ENCODE results near the gene POC1A.

The POC1A gene

DNA sequence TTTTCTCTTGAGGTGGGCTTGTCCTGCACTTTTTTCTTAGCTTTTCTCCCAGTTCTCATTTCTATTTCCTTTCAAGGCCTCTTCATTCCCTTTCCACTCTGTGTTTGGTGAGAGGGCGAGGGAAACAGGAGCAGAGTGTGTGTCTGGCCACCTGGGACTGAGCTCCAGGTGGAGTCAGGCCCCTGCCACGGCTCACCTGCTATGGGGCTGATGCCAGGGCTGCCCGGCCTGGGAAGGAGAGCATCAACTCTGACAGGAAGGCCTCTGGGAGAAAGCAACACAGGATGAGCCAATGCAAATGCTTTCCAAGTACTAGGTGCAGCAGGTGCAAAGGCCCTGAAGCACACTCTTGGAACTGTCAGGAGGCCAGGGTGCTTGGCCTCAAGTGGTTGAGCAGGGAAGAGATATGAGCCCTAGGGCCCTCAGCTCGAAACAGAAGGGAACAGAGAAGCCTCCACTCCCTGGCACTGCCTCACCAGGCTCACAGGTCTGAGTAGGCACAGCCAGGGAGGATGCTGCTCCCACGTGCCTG is 70.6 kb downstream of the POC1A start:
- DNase-seq = no peak

DNA sequence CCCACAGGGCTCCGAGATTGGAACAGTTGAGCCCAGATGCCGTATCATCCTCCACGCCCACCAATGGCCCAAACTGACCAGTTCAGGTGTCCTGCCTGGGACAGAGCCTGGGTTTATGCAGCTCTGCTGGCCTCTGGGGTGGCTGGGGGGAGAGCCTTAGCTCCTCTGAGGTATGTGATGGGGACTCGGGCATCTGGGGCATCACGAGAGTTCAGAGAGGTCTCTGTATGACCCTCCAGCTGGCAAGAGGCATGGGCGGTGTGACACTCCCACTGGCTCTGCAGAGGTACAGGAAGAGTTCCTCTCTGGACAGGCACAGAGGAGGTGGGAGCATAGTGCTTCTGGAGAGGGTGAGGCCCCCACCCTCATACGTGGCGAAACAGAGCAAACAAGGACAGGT is 71.3 kb downstream of the POC1A start:
- no peak for DNase-seq

DNA sequence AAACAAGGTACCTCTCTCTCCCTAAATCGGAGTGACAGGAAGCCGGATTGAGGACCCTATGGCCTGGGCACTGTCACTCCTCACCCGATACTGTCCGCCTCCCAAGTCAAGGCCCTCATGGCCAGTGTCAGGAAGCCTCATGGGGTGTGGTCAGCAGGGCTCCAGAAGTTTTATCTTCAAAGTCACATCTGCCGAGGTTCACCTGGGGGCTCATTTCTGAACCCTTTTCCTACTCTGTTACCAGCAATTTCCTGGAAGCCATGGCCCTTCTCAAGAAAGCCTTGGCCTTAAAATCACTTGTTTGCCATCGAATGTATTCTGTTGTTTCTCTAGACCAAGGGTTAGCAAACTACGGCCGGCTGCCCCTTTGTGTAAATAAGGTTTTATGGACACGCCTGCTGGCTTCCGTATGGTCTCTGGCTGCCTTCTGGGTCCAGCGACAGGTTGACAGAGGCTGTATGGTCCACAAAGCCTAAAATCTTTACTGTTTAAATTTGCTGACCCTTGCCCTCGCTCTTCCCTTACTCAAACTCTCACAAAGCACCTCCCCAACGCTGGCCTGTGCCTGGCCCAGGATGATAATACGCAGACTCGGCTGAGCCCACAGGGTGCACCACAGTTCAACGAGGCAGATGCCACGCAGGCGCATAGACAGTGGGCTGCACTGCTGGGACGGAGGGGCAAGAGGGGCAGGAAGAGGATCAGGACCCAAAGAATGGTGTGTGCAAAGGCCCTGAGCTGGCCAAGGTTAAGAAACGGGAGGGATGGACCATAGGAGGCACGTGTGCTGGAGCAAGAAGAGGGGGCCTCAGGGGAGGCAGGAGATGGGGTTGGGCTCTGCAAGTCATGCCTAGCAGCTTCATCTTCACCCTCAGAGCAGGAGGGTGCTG is 73.1 kb downstream of the POC1A start:
- no peak for DNase-seq

DNA sequence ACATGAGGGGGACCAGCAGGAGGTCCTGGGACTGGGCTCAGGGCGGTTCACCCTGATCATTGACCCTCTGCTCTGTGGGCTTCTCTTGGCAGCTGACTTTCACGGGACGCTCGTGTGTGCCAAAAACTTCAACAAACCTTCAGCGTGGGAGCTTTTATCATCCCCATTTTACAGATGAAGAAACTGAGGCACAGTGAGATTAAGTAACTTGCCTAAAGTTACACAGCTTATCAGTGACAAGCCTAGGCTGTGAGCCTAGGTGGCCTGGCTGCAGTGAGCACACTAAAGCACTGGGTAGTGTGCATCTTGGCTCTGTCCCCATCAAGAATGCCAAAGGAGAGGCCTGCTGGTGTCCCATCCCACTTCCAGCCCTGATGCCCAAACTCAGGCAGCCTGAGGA is 74.3 kb downstream of the POC1A start:
- DNase-seq = no peak

DNA sequence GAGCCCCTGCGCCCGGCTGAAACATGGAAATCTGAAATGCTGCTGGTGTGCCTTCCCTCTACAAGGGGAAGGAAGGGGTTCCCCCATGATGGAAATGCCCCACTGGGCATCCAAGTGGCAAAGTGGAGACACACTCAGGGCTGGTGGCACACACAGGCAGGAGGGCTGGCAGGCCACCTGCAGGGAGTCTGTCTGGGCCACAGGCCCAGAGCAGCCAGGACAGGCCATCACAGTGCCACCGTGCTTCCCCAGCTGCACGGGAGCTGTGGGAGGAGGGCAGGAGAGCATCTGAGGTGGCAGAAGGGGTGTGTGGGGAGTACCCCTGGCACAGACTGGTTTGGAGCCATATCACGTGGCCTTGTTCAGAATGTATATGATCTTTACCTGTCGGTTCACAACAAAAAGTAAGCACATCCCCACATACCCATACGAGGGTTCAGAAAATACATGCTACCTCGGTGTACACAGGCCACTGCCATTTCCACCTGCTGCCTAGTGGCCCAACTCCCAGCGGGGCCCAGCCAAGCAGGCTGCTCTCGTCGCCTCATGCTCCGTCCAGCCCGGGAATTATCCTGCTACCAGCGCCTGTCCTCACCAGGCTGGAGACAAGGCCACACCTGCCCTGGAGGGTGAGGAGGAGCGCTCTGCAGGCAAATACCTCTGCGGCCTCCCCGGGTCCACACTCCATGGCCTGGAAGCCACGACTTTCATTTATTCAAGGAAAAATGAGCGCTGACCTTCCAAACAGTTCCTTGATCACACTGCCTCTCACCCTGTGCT is 75.3 kb downstream of the POC1A start:
- DNase-seq = no peak

DNA sequence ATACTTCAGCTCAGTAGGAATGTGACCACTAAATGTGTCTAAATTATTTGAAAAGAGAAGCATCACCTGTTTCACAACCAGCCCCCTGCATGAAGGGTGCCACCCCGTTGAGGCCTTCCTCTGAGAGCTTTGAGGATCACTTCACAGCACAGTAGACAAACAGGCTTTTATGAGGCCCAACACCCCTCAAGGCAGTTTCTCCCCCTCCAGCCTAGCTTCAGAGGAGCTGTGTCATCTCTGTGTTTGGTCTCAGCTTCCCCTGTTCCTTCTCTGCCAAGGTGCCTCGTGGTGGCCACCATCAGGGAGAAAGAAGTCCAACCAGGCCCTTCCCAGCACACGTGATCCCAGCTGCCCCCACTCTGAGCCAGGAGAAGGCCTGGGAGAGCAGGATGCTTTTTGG is 76.3 kb downstream of the POC1A start:
- DNase-seq = no peak

DNA sequence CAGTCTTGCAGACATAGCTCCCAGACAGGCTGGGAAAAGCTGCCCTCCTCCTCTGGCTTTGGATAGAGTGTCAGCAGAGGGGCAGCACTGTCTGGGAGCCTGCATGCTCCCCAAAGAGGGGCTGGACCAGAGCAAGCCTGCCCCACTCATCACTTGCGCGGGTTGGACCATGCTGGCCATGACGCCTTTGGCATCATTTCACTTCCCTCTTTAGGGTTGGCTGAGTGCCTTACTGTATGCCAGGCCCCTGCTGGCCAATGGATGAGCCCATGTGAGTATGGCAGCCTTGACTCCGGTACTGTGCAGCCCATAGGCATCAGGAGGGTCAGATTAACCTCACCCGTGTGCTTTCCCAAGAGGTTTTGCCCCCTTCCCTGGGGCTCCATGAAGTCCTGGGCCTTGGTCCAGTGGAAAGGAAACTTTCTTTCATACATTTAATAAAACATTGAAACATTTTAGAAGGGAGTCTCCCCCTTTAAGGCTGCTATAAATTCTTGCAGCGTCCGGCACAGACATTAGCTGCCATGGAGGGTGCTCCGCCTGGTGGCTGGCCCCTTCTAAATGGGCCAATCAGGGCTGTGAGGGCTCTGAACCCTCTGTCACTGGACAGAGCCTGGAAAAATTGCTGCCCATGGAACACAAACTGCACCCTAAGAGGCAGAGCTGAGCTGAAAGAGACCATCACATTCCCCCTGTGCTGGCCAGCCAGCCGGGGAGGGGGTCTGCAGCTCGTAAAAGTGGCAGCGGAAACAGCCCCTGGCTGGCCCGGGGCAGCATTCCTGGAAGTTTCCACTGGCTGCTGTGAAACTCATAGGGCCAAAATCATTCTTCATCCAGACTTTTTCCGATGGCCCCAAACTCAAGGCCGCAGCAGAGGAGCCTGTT is 77.1 kb downstream of the POC1A start:
- no peak for DNase-seq

DNA sequence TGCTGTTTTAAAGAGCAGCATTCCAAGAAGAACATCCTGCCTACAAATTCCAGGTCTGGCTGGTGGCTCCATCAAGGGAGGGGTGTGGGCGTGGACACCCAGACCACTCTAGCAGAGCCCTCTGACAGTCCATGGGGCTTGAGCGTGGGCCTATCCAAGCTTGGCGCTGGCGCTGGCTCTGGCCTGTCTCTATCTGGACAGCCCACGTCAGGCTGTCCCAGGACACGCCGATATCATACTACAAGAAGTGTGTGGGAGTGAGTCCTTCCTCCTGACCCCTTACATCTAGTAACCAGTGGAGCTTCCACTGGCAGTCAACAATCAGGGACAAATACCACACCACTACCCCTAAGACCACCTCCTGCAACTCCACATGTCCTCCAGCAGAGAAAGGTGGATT is 80.7 kb downstream of the POC1A start:
- DNase-seq = no peak

DNA sequence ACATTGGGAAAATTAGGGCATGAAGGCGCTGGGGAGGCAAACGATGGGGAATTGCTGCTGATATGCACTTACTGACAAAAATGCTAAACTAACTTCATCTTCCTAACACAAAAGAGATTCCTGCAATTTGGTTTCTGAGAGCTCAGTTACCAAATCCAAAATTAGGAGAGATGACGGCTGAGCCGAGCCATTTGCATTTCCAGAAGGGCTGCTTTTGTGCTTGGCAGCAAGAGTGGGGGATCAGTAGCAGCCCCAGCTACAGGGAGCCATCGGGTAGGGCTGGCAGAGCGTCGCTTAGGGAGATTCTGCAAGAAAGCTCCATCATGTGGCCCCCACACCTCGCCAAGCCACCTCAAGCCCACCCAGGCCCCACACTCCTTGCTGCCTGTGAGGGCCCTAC is 81.8 kb downstream of the POC1A start:
- DNase-seq = no peak

DNA sequence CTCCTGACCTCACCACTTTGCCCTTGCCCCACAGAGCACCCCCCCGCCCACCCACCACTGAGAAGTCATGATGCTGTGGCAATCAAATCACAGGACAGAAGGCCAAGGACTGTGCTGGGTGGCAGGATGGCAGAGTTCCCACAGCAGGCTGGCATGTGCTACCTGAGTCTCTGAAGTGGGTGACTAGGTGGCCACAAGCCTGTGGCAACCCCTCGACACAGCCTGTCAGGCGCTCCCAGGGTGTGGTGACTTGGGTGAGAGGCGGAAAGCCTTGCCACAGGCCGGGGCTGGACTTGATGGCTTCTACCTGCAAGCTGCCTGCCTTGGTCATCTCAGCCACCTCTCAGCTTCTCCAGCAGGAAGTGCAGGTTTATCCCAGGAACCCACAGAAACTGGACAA is 82.2 kb downstream of the POC1A start:
- no peak for DNase-seq

DNA sequence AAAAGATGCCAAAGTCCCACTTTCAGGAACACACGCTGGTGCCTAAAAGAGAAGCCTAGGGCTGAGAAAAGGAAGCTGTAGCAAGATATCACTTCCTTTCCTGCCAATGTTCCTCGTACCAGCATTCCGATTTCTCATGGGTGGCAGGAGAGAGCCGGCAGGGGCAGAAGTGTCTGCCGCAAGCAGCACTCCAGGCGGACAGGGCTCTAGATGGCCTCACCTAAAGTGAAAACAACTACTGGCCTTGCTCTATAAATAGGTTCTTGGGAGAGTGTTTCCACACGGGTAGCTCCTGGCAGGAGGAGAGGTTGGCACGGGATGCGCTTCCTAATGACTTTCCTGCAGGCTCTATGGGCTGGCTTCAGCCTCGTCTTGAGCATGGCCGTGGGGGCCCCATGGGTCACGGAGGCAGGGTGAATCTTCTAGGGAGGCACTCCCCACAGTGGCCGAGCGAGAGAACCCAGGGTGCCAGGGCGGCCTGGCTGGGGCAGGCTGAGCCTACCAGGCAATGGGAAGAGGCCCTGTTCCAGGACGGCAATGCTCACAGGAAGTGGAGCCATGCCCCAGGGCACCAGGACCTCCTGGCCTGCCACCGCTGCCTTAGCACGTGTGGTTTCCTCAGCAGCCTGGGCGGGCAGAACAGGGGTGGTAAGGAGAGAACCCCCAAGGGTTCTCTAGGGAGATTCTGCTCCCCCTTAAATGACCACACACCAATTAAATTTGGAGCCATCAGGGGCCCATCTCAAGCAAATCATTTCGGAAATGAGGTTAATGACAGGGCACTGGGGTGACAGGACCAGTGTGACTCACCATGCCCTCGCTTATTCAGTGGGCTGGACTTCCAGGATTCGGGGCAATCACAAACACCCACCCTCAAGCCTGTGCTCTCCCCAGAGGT is 83.2 kb downstream of the POC1A start:
- no peak for DNase-seq

DNA sequence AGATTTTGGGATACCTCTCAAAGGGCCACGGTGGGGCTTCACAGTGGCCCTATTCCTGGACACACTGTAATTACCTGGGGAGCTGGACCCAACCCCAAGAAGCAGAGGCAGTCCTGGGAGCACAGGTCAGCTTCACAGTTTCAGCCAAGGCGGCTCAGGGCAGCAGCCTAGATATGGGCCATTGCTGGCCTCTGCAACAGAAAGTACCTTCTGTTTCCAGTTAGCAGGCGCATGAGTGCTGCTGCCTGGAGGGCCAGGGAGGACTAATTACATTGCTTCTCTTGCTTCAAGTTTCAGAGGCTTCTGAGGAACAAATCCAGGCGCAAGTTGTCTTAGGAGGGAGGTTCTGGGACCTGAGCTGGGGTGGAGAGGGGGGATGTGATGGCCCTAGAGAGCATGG is 84.4 kb downstream of the POC1A start:
- DNase-seq = no peak

DNA sequence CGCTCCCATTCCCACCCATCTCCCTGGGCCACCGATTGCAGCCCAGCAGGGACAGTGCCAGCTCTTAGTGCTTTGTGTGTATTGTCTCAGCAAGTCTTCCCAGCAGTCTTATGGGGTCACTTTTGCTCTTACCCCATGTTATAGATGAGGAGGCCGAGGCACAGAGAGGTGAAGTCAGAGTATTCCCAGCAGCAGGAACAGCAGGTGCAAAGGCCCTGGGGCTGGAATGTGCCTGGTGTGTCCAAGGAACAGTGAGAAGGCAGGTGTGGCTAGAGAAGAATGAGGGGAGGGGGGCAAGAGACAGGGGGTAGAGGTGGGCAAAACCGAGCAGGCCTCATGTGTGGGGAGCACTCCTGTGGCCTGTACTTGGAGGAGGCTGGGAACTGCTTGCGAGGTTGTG is 85.1 kb downstream of the POC1A start:
- DNase-seq = no peak

DNA sequence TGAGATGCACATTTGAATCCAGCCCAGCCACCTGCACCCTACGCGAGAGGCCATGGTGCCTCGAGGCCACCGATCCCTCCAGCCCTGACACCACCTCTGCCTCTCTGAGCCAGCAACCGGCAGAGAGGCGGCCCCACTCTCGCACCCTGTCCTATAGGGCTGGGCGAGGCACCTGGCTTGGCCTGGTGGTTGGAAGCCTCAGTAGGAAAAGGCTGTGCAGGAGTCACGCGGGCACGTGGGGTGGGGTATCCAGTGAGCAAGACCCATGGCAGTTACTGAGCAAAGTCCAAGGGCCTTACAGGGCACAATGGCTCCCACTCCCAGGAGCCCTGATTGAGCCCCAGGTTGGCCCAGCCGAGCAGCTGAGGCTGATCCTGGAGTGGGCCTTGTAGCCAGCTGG is 85.5 kb downstream of the POC1A start:
- DNase-seq = no peak

DNA sequence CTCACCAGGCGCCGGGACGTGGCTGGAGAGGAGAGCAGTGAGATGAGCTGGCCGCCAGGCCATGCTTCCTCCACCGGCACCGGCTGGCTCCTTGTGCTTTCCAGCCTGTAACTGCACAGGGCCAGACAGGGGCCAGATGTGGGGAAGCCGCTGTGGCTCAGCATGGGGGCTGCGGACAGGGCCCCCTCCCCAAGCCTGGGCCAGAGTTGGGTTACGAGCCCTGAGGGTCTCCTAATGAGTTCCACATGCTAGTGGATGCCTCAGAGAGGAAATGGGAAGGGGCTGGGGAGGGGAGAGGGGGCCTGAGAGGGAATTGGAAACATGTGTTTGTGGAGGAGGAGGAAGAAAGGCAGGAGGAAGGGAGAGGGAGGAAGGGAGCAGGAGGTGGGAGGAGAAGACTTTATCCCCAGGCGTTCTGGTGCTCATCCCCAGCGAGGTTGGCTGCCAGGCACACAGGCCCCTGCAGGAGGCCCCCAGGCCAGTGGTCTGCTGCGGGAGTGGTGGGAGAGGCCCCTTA is 86.1 kb downstream of the POC1A start:
- DNase-seq = no peak

DNA sequence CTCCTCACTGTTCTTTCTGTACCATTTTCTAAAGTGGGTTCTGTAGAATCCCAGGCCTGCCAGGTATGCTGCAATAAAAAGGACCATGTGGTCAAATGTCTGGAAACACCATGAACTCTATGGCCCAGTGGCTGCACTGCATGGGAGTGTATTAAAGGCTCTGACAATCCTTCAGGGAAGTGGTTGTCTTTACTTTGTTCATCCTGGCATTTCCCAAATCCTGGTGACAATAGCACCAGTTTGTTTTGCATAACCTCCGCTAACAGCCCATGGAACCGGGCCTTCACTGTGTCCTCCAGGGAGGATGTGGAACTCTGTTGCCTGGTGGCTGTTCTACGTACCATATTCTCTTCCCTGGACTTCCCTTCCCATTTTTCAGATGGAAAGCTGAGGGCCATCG is 86.7 kb downstream of the POC1A start:
- no peak for DNase-seq

DNA sequence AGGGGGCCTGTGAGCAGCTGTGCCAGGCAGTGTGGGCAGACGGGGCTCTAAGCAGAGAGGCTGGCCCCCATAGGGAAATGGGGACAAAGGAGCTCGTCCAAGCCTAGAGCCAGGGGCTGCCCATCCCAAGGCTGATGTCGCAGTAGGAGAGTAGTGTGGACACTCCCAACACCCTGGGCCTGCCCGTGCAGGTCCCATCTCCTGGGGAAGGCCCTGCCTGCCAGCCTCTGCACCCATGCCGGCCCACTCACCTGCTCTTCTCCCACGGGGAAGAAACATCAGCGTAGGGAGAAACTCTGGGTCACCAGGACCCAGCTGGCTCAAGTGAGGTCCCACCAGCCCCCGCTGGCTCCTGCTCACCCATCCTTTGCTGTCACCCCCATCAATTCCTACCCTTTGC is 87.2 kb downstream of the POC1A start:
- DNase-seq = no peak

DNA sequence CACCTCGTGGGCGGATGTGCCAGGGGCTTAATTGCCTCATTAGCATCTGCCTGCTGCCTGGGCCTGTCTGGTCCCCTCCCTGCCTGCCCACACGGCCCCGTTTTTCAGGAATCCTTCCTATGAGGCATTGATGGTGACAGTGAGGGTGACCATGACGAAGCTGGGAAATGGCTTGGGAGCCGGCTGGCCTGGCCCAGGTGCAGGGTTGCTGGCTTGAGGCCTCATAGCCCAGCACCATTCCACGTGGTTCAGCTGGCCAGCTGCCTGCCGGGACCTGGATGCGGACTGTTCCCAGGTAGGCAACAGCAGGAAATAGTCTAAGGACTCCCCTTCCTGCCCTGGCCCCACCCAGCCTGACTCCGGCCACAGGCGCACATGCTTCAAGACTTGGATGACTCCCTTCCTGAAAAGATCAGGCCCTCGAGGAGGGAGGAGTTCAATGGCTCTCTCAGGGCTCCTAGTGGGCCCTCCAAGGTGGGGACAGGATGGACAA is 88.9 kb downstream of the POC1A start:
- no peak for DNase-seq

DNA sequence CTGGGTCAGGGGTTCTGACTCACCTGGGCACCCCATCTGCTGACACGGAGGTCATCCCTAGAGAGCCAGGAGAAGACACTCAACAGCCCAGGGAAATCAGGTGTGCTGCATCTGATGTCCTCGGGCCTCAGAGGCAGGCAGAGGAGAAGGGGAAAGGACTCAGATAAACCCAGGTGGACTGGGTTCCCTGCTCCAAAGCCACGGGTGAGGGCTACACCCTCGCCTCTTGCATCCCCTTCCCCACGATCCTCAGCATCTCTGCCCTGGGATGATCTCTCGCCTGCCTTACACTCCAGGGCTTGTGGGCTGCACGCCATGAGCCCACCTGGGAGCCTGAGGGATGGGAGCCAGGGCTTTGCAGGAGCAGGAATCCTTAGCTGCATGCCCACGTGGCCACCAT is 89.7 kb downstream of the POC1A start:
- no peak for DNase-seq

DNA sequence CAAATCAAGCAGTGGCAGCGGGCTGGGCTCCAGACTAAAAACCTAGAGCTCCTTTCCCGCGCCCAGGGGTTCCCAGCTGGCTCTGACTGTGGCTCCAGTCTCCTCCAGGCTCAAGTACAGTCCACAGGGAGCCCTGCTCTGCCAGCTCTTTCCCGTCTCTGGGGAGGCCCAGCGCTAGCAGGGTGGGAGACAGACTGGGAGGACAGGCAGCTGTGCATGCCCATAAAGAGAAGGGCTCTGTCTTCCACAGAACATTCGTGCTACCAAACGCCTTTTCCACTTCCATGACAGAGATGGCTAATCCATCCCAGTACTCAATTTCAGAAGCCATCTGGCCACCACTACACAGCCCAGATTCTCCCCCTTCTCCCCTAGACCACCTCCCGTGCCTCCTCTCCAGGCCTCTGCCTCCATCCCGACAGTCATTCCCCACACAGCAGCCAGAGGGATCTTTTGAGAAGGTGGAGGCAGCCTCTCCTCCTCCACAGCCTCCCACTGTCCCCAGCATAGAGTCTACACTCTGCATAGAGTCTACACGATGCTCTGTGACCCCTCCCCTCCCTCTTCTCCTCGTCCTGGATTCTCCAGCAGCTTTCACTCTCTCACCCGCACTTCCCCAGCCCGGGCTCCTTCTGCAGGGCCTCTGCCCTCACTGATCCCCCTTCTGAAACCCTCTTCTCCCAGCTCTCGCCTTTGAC is 91.0 kb downstream of the POC1A start:
- no peak for DNase-seq

DNA sequence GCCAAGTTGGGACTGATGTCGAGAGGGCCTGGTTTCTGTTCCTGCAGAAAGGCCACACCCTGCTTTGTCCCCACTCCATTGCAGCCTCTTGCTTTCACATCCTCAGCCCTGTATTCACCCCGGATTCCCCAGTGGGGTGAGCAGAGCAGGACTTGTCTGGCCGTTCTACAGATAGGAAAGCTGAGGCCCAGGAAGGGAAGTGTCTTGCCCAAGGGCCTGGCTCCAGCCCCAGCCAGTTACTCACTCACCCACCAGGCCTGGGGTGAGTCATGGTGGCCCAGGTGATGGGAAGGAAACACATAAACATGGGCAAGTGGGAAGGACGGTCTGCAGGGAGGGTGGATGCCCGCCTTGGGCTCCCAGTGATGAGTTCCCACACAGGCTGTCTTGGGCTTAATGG is 91.7 kb downstream of the POC1A start:
- DNase-seq = no peak
